Coronary artery (tissue), 2 donors: Measurements from ENCODE around the gene OPN1SW.

ENCODE experiments used
- DNase-seq: peaks from one replicate; pipeline ENCODE4 v3.0.0-alpha.2; 2017; ENCODE audit warnings: low spot score
- H3K27ac ChIP-seq, 2 donors: fragments of 200-600 bp; sonication (generic); one replicate each; pipeline ENCODE4 v1.5.1; 2016 to 2019
- H3K4me3 ChIP-seq: fragments of 200-600 bp; sonication (generic); 2 replicates; pipeline ENCODE4 v1.5.1; 2016; ENCODE audit warnings: mild to moderate bottlenecking, moderate library complexity
- TF ChIP-seq, protein P1 (sequence below): fragments of 200-600 bp; sonication (generic); IDR thresholded peaks from one replicate; pipeline ENCODE4 v1.5.1; 2019; ENCODE audit warnings: antibody characterized with exemption

Gene OPN1SW

DNA sequence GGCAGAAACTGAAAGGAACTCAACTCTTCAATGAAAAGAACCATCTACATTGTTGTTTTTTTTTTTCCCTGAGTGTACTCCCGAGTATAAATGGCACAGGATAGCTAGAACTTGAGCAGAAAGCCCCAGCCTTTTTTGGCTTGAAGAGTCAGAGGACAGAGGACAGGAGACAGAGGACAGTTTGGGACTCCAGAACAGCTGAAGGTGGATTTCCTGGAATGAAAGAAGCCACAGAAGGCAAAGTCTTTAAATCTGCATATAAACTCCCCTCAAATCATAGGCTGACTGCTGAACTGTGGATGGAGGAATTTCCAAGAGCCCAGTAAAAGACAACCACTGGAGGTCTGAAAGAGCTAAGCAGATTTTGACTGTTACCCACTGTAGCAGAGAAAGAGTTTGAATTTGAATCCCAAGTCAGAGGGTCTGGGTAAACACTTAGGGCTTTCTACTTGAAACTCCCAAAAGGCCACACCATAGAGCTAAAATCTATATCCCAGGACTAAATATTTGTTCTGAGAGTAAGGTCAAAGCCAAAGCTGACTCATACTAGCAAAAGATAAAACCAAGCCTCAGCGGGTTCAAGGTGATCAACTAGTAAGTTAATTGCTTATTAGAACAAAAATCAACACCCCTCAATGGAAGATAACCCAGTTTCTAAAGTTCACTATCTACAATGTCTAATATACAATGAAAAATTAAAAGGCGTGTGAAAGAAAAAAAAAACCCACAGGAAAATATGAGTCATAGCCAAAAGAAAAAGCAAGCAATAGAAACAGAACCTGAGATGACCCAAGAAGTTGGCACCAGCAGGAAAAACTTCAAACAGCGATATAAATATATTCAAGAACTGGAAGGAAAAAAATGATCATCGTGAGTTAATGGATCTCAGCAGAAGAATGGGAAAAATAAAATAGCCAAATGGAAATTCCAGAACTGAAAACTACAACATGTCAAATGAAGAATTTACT is 1.8 kb upstream of the OPN1SW start:
- TF ChIP-seq, protein P1, sequence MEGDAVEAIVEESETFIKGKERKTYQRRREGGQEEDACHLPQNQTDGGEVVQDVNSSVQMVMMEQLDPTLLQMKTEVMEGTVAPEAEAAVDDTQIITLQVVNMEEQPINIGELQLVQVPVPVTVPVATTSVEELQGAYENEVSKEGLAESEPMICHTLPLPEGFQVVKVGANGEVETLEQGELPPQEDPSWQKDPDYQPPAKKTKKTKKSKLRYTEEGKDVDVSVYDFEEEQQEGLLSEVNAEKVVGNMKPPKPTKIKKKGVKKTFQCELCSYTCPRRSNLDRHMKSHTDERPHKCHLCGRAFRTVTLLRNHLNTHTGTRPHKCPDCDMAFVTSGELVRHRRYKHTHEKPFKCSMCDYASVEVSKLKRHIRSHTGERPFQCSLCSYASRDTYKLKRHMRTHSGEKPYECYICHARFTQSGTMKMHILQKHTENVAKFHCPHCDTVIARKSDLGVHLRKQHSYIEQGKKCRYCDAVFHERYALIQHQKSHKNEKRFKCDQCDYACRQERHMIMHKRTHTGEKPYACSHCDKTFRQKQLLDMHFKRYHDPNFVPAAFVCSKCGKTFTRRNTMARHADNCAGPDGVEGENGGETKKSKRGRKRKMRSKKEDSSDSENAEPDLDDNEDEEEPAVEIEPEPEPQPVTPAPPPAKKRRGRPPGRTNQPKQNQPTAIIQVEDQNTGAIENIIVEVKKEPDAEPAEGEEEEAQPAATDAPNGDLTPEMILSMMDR, result no peak
- H3K4me3 ChIP-seq, result no peak overlapping the region
- no peak for DNase-seq
- no peak overlapping the region for H3K27ac ChIP-seq

DNA sequence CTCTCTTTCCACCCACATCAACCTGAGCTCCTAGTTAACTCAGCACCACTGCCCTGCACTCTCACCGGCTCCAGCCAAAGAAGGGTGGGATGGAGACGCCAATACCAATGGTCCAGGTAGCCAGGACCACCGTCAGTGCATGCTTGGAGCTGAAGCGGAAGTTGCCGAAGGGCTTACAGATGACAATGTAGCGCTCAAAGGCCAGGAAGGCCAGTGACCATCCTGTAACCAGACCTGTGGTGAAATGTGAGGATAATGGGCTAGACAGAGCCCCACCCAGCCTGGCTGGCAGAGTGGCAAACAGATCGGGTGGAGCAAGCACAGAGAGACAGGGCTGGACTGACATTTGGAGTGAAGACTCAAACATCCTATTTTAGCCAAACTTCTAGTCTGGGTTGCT is 673 bp downstream of the OPN1SW start:
- Histone ChIP-seq H3K4me3 (no peak overlapping the region), H3K27ac (no peak overlapping the region)
- TF ChIP-seq, protein P1, result no peak
- DNase-seq, result no peak

DNA sequence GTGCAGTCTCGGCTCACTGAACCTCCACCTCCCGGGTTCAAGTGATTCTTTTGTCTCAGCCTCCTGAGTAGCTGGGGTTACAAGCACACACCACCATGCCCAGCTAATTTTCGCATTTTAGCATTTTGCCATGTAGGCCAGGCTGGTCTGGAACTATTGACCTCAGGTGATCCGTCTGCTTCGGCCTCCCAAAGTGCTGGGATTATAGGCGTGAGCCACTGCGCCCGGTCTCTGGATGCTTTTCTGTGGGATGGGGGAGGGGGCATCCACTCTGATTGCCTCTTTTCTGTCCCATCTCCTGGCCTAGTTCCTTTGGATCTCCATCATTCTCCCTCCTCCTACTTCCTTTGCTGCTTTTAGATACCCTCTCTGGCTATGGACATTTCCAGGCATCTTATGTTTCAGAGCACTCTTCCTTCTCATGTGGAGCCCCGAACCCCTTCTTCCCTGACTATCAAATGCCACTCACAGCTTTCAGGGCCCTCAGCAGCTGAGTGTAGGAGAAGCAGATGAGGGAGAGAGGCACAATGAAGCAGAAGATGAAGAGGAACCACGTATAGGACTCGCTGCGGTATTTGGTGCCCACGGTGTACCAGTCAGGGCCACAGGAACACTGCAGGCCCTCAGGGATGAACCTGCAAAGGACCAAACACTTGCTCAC is 1.4 kb downstream of the OPN1SW start:
- no peak for DNase-seq
- H3K27ac ChIP-seq, result no peak overlapping the region
- TF ChIP-seq, protein P1, result no peak
- no peak overlapping the region for H3K4me3 ChIP-seq

DNA sequence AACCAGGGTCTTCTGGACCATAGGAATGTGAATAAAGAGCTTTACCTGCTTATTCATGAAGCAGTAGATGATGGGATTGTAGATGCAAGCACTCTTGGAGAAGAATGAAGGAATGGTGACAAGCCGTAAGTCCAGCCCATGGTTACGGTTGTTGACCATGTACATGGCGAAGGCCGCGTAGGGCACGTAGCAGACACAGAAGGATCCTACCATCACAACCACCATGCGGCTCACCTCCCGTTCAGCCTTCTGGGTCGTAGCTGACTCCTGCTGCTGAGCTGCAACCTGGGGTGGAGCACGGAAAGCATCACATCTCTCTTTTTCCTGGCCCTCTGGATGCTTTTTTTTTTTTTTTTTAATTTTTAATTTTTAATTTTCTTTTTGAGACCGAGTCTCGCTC is 2.0 kb downstream of the OPN1SW start:
- Histone ChIP-seq H3K4me3 (no peak overlapping the region), H3K27ac (no peak overlapping the region)
- no peak for DNase-seq
- TF ChIP-seq, protein P1, result no peak

DNA sequence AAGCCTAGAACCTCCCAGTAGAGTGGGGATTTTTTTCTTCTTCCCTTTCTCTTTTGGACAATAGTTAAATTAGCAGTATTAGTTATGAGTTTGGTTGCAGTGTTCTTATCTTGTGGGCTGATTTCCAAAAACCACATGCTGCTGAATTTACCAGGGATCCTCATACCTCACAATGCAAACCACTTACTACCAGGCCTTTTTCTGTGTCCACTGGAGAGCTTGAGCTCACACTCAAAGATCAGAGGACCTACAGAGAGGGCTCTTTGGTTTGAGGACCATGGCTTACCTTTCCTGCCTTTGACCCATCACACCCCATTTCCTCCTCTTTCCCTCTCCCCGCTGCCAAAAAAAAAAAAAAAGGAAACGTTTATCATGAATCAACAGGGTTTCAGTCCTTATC is 5.4 kb downstream of the OPN1SW start:
- no peak overlapping the region for H3K27ac ChIP-seq
- TF ChIP-seq, protein P1, result no peak
- H3K4me3 ChIP-seq, result no peak overlapping the region
- no peak for DNase-seq

DNA sequence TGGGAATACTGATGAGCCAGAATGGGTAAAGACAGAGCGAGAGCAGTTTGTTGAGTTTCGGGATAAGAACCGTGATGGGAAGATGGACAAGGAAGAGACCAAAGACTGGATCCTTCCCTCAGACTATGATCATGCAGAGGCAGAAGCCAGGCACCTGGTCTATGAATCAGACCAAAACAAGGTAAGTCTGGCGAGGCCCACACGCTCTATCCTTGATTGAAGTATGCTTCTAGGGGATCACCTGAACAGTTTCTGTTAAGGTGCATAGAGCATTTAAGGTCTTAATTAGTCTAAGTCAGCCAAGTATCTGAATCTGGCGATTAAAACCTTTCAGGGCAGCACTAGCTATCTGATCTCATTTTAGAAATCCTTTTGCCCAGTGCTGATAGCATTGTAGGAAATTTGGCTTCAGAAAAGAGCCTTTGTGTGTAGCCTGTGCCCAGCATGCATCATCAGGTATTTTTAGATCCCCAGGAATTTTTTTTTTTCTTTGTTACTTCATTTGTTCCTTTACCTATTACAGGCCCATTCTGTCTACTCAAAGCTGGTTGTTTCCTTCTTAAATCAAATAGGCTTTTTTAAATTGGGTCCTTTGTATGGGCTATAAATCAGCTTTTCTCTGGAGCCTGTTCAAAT is 8.0 kb downstream of the OPN1SW start:
- no peak for DNase-seq
- no peak overlapping the region for H3K27ac ChIP-seq
- H3K4me3 ChIP-seq, result no peak overlapping the region
- TF ChIP-seq, protein P1, result no peak
